IPS-15b (cell line): ENCODE measurements around the gene ZBTB46.
"Not testable (repeated sequence)": the region's sequence is repeated elsewhere in the genome, so short reads cannot be mapped to it uniquely, and the experiment has no call there.

Experiments used
- H3K27me3 ChIP-seq: one replicate; pipeline ENCODE4 v1.6.1; 2013; ENCODE audit warnings: low read length; ENCODE audit not compliant: control insufficient read depth, insufficient read depth
- H3K36me3 ChIP-seq: one replicate; pipeline ENCODE4 v1.6.1; 2013; ENCODE audit warnings: low read length; ENCODE audit not compliant: control insufficient read depth, insufficient read depth
- H3K4me1 ChIP-seq: one replicate; pipeline ENCODE4 v1.6.1; 2013; ENCODE audit warnings: mild to moderate bottlenecking, low read length; ENCODE audit not compliant: control insufficient read depth, insufficient read depth
- H3K4me3 ChIP-seq: one replicate; pipeline ENCODE4 v1.5.1; 2013; ENCODE audit warnings: low read depth, low read length
- H3K9ac ChIP-seq: one replicate; pipeline ENCODE4 v1.6.1; 2013; ENCODE audit warnings: low read depth, mild to moderate bottlenecking, low read length
- H3K9me3 ChIP-seq: one replicate; pipeline ENCODE4 v1.6.1; 2013; ENCODE audit warnings: mild to moderate bottlenecking, low read length; ENCODE audit not compliant: control insufficient read depth, insufficient read depth

Gene ZBTB46

DNA sequence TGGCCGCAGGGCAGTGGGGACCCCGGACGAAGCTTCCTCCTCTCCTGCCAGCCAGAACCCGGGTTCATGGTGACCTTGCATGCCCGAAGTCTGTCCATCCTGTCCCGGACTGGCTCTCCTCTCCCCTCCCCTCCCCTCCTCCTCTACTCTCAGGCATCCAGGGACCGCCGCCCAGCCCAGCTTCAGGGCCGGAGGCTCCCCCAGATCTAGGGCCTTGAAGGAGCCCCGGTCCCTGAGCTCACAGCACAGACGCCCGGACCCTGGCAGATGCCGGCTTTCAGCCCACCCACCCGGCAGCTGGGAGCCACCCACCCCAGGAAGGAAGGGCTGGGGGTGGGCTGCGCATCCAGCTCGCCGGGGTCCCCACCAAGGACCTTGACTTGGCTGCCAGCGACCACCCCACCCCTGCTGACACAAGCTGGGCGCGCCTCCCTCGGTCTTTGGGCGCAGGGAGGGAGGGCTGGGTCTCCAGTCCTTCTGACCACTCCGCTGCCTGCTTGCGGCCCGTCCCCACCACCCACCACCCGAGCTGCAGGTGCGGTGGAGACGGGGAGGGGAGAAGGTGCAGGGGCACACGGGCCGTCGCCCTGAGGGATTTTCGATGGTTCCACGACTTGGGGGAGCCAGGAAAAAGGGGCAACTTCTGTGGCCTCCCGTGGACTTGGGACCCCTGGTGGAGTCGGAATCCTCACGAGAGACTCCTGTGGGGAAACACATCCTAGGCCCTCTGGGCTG, 24.5 kb upstream of the ZBTB46 start:
- Histone ChIP-seq H3K27me3 (no peaks in the 10 kb centered on the region), H3K4me3 (peak overlapping the region; percentile 30), H3K9me3 (no peaks in the 10 kb centered on the region), H3K9ac (peak overlapping the region; percentile 60), H3K36me3 (no peaks in the 10 kb centered on the region), H3K4me1 (peaks cover 17% of the 10 kb centered on the region)

GRCh38 chr20:63854766-63855362, 23.8 kb upstream of the ZBTB46 start:
- Histone ChIP-seq H3K4me1 (peaks cover 17% of the 10 kb centered on the region), H3K27me3 (no peaks in the 10 kb centered on the region), H3K9ac (peak overlapping the region; percentile 60), H3K36me3 (no peaks in the 10 kb centered on the region), H3K9me3 (no peaks in the 10 kb centered on the region), H3K4me3 (peak overlapping the region; percentile 30)

DNA sequence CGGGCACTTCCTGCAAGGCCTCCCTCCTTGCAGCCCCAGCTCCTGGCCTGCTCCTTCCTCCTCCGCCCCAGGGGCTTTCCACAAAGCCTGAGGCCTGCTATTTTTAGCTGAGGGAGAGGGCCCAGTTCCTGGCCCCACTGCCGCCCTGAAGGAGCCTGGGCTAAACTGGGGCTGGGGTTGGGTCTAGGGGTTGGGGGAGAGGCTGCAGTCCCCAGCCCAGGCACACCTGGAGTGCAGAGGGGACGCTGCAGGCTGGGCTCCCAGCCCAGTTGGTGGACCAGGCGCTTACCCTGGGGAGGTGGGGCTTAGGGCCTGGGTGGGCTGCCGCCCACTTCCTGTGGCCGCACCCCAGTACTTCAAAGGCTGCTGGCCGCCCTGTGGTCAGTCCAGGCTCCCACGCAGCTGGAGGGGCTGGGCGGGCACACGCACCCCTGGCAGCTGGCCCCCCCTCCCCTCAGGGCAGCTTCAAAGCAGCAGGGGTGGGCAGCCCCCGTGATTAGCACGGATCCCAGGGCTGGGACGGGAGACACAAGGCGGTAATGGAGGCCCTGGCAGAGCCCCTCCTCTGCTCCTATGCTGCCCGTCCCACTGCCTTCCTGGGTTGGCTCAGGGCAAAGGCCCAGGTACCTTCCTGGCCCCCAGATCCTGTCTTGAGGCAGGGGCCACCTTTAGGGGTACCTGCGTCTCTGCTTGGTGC, 23.2 kb upstream of the ZBTB46 start:
- peak overlapping the region; percentile 16 for H3K9ac ChIP-seq
- H3K4me1 ChIP-seq = peaks cover 14% of the 10 kb centered on the region
- H3K4me3 ChIP-seq = no peak overlapping the region

GRCh38 chr20:63853733-63854068, 22.6 kb upstream of the ZBTB46 start:
- H3K9me3 ChIP-seq, H3K36me3 ChIP-seq, H3K4me3 ChIP-seq, H3K27me3 ChIP-seq: not testable (repeated sequence)
- H3K9ac ChIP-seq = peak overlapping the region; percentile 16
- H3K4me1 ChIP-seq = peaks cover 11% of the 10 kb centered on the region

More for the DNA sequence above, 23.2 kb upstream of the ZBTB46 start:
- Histone ChIP-seq H3K9me3 (no peaks in the 10 kb centered on the region), H3K36me3 (no peaks in the 10 kb centered on the region), H3K27me3 (no peaks in the 10 kb centered on the region)

- peaks cover 15% of the 10 kb centered on the region for H3K4me1 ChIP-seq
These were observed 20.5 kb upstream of the ZBTB46 start for GRCh38 chr20:63851548-63851943.

GRCh38 chr20:63850689-63851547, 19.9 kb upstream of the ZBTB46 start:
- Histone ChIP-seq H3K4me3 (no peak overlapping the region), H3K9ac (no peak overlapping the region), H3K36me3 (no peaks in the 10 kb centered on the region), H3K27me3 (no peaks in the 10 kb centered on the region), H3K4me1 (peaks cover 13% of the 10 kb centered on the region), H3K9me3 (no peaks in the 10 kb centered on the region)

More at GRCh38 chr20:63851548-63851943, 20.5 kb upstream of the ZBTB46 start:
- H3K36me3 ChIP-seq, H3K27me3 ChIP-seq, H3K9me3 ChIP-seq, H3K9ac ChIP-seq, H3K4me3 ChIP-seq: not testable (repeated sequence)

DNA sequence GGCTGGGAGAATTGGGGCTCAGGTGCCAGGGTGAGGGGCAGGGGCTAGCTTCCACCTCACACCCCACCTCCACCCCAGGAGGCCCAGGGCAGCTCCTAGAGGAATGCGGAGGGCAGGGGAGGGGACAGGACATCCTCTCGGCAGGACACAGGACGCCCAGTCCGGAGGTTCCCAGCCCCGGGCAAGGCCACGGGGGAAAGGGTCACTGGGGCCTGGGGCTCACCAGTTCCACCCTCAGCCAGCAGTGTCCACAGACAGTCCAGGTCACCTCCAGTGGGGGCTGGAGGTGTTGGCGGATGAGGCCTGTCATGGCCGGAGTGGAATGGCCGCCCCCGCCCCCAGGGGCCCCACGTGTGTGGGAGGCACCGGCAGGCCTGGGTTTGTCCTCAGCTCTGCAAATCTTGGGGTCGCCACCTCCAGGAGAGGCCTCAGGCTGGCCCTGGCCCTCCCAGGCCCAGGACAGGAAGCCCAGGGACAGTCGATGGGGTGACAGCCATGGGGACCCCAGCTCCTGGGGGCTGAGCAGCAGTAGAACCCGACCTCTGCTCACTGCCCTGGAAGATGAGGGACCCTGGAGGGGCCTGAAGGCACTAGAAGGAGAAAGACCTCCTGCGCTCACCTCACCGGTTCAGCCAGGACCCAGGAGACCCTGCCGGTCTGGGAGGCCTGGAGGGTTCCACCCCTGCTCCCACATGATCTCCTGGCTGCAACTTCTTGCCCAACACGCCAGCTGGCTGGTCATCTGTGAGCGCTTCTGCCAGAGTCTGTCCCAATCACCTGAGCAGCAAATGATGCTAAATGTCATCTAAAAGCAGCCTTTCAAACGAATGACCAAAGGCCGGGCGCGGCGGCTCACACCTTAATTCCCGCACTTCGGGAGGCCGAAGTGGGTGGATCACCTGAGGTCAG, 17.2 kb upstream of the ZBTB46 start:
- H3K4me1 ChIP-seq = peaks cover 16% of the 10 kb centered on the region
- no peaks in the 10 kb centered on the region for H3K27me3 ChIP-seq

DNA sequence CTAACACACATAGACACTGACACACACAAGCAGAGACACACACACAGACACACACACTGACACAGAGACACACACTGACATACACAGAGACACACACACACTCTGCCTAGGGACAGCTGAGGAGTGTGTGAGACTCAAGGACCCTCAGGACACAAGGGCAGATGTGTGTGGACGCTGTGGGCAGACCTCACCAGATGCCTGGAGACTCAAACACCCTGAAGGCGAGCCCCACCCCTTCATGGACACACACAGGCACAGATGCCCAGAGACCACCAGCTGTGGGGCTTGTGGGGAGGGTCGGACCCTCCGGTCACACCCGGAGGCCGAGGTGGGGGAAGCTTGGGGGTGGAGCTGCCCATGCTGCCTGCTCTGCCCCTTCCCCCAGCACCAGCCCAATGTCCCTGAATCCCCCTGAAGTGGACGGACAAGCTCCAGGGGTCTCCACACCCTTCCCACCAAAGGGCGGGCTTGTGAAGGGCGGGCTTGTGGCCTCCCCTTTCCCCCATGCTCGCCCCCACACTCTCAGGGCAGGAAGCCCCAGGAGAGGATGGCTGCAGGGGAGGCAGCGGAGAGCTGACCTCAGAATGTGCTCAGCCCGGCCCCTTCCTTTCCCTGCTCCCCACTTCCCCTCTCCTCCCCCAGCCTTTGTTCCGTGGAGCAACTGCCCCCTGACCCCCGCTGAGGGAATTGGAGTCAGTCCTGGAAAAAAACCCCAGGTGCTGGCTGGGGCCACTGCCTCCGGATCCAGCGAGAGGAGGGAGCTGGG, 16.4 kb upstream of the ZBTB46 start:
- no peaks in the 10 kb centered on the region for H3K36me3 ChIP-seq
- H3K27me3 ChIP-seq = no peaks in the 10 kb centered on the region
- no peaks in the 10 kb centered on the region for H3K9me3 ChIP-seq
- H3K4me3 ChIP-seq = peak overlapping the region; percentile 45
- no peak overlapping the region for H3K9ac ChIP-seq
- H3K4me1 ChIP-seq = peaks cover 16% of the 10 kb centered on the region

More for the DNA sequence above, 17.2 kb upstream of the ZBTB46 start:
- no peak overlapping the region for H3K4me3 ChIP-seq
- no peak overlapping the region for H3K9ac ChIP-seq
- no peaks in the 10 kb centered on the region for H3K9me3 ChIP-seq
- no peaks in the 10 kb centered on the region for H3K36me3 ChIP-seq

DNA sequence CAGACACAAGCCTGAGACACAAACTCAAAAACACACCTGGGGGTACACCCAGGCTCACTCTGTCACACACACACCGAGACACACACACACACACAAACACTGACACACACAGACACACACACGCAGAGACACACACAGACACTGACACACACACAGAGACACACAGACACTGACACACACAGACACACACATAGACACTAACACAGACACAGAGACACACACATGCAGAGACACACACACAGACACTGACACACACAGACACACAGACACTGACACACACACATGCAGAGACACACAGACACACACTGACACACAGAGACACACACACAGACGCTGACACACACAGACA, 15.8 kb upstream of the ZBTB46 start:
- Histone ChIP-seq H3K9me3 (no peaks in the 10 kb centered on the region), H3K36me3 (no peaks in the 10 kb centered on the region), H3K4me3 (peak overlapping the region; percentile 45), H3K4me1 (peaks cover 16% of the 10 kb centered on the region), H3K27me3 (no peaks in the 10 kb centered on the region), H3K9ac (no peak overlapping the region)

GRCh38 chr20:63846128-63846771, 15.2 kb upstream of the ZBTB46 start:
- no peaks in the 10 kb centered on the region for H3K36me3 ChIP-seq
- no peaks in the 10 kb centered on the region for H3K27me3 ChIP-seq
- H3K9me3 ChIP-seq = no peaks in the 10 kb centered on the region
- peak overlapping the region; percentile 47 for H3K9ac ChIP-seq
- H3K4me3 ChIP-seq = peak overlapping the region; percentile 48
- H3K4me1 ChIP-seq = peaks cover 16% of the 10 kb centered on the region
